Measurements from ENCODE around the gene JPH2.

JPH2 gene

GRCh38 chr20:44117296-44118184 is 69.4 kb downstream of the JPH2 start:
- H3K9ac ChIP-seq = no peak overlapping the region
- H3K4me3 ChIP-seq = no peak overlapping the region
- H3K4me2 ChIP-seq = peak overlapping the region; percentile 22; the same call in 1 of the 2 replicates
- peaks cover 27% of the 10 kb centered on the region for H3K4me1 ChIP-seq
- peaks cover 9% of the 10 kb centered on the region for H3K27me3 ChIP-seq
- no peaks in the 10 kb centered on the region for H3K9me3 ChIP-seq
- H4K20me1 ChIP-seq = no peaks in the 10 kb centered on the region
- no peaks in the 10 kb centered on the region for H3K36me3 ChIP-seq
- no peak for TF ChIP-seq Cebpa-rat (IDR thresholded peaks at IDR 0.05)
- H3K27ac ChIP-seq = no peak overlapping the region; the same call in 1 of the 2 replicates

GRCh38 chr20:44115762-44116644 is 71.0 kb downstream of the JPH2 start:
- Histone ChIP-seq H4K20me1 (no peaks in the 10 kb centered on the region), H3K9me3 (no peaks in the 10 kb centered on the region), H3K4me3 (no peak overlapping the region), H3K36me3 (no peaks in the 10 kb centered on the region), H3K4me2 (no peak overlapping the region), H3K27me3 (peaks cover 9% of the 10 kb centered on the region), H3K4me1 (peaks cover 37% of the 10 kb centered on the region), H3K9ac (no peak overlapping the region), H3K27ac (no peak overlapping the region)
- TF ChIP-seq Cebpa-rat (IDR thresholded peaks at IDR 0.05) = no peak

GRCh38 chr20:44115181-44115580 is 71.8 kb downstream of the JPH2 start:
- TF ChIP-seq Cebpa-rat (IDR thresholded peaks at IDR 0.05) = no peak
- no peak overlapping the region for H3K9ac ChIP-seq
- H3K4me3 ChIP-seq = no peak overlapping the region
- H3K4me1 ChIP-seq = peaks cover 37% of the 10 kb centered on the region
- H3K36me3 ChIP-seq = no peaks in the 10 kb centered on the region
- H3K27ac ChIP-seq = no peak overlapping the region
- peaks cover 9% of the 10 kb centered on the region for H3K27me3 ChIP-seq
- peak overlapping the region; percentile 44 for H3K4me2 ChIP-seq
- no peaks in the 10 kb centered on the region for H4K20me1 ChIP-seq
- H3K9me3 ChIP-seq = no peaks in the 10 kb centered on the region

- H3K9ac ChIP-seq = no peak overlapping the region
Measured at GRCh38 chr20:44113618-44114376, 73.2 kb downstream of the JPH2 start.

GRCh38 chr20:44112889-44113617 is 73.9 kb downstream of the JPH2 start:
- Histone ChIP-seq H3K27ac (no peak overlapping the region), H3K9me3 (peaks cover 10% of the 10 kb centered on the region), H3K36me3 (no peaks in the 10 kb centered on the region), H3K9ac (no peak overlapping the region), H3K4me1 (peaks cover 37% of the 10 kb centered on the region), H3K27me3 (peaks cover 9% of the 10 kb centered on the region), H4K20me1 (no peaks in the 10 kb centered on the region), H3K4me3 (no peak overlapping the region), H3K4me2 (no peak overlapping the region)
- TF ChIP-seq Cebpa-rat (IDR thresholded peaks at IDR 0.05) = no peak

More at GRCh38 chr20:44113618-44114376, 73.2 kb downstream of the JPH2 start:
- no peaks in the 10 kb centered on the region for H3K36me3 ChIP-seq
- H4K20me1 ChIP-seq = no peaks in the 10 kb centered on the region
- H3K27me3 ChIP-seq = peaks cover 9% of the 10 kb centered on the region
- no peak overlapping the region for H3K4me3 ChIP-seq
- H3K4me2 ChIP-seq = no peak overlapping the region
- H3K27ac ChIP-seq = no peak overlapping the region
- TF ChIP-seq Cebpa-rat (IDR thresholded peaks at IDR 0.05) = no peak
- peaks cover 3% of the 10 kb centered on the region for H3K9me3 ChIP-seq
- peaks cover 37% of the 10 kb centered on the region for H3K4me1 ChIP-seq

GRCh38 chr20:44112456-44112855 is 74.5 kb downstream of the JPH2 start:
- peaks cover 16% of the 10 kb centered on the region for H3K9me3 ChIP-seq
- H3K4me3 ChIP-seq = no peak overlapping the region
- no peaks in the 10 kb centered on the region for H4K20me1 ChIP-seq
- H3K4me2 ChIP-seq = peak overlapping the region; percentile 54
- H3K36me3 ChIP-seq = no peaks in the 10 kb centered on the region
- peak overlapping the region; percentile 15; the same call in 1 of the 2 replicates for H3K9ac ChIP-seq
- no peak for TF ChIP-seq Cebpa-rat (IDR thresholded peaks at IDR 0.05)
- H3K4me1 ChIP-seq = peaks cover 34% of the 10 kb centered on the region
- H3K27me3 ChIP-seq = peaks cover 9% of the 10 kb centered on the region
- no peak overlapping the region for H3K27ac ChIP-seq

GRCh38 chr20:44111712-44112335 is 75.2 kb downstream of the JPH2 start:
- Histone ChIP-seq H4K20me1 (no peaks in the 10 kb centered on the region), H3K4me2 (peak overlapping the region; percentile 54), H3K9ac (peak overlapping the region; percentile 15; the same call in 1 of the 2 replicates), H3K9me3 (peaks cover 20% of the 10 kb centered on the region), H3K4me3 (no peak overlapping the region), H3K27ac (no peak overlapping the region), H3K4me1 (peaks cover 28% of the 10 kb centered on the region), H3K27me3 (peaks cover 9% of the 10 kb centered on the region), H3K36me3 (no peaks in the 10 kb centered on the region)
- TF ChIP-seq Cebpa-rat (IDR thresholded peaks at IDR 0.05) = no peak

- Histone ChIP-seq H3K4me2 (no peak overlapping the region), H3K9ac (no peak overlapping the region), H4K20me1 (no peaks in the 10 kb centered on the region), H3K4me1 (peaks cover 27% of the 10 kb centered on the region), H3K4me3 (no peak overlapping the region), H3K36me3 (no peaks in the 10 kb centered on the region), H3K27me3 (peaks cover 4% of the 10 kb centered on the region), H3K27ac (no peak overlapping the region), H3K9me3 (peaks cover 20% of the 10 kb centered on the region)
- TF ChIP-seq Cebpa-rat (IDR thresholded peaks at IDR 0.05) = no peak
Measured at GRCh38 chr20:44110816-44111568, 76.0 kb downstream of the JPH2 start.

All from BLaER1 (cell line).